MCF 10A (cell line): ENCODE measurements around the gene GPSM1. TPM values are rescaled to one million over a fixed set of nuclear protein-coding genes. Genes with fewer than 3 reads are reported as not detected.

Source experiments
- BruUV-seq: library from RNA; stranded (reverse); fragments of 400-500 nt; replicated peaks from 2 replicates; lab custom pipeline; 2021; lab: Mats Ljungman, UMichigan
- CTCF ChIA-PET: fragments of 300-600 bp; sonication (Branson Sonifier 250); formaldehyde crosslinking; extraction: SDS; loops from one replicate; lab custom pipeline; 2021; ENCODE audit warnings: antibody characterized with exemption, inconsistent platforms; lab: Yijun Ruan, JAX
- POLR2A ChIA-PET: fragments of 300-600, 350-650 bp; sonication (Branson Sonifier 250); formaldehyde crosslinking; extraction: SDS; loops from one replicate; lab custom pipeline; 2020; ENCODE audit warnings: antibody characterized with exemption, inconsistent platforms; lab: Yijun Ruan, JAX
- DNase-seq: peaks from one replicate; pipeline ENCODE4 v3.0.0-alpha.2; 2018; ENCODE audit not compliant: unreplicated experiment
- H3K27ac Mint-ChIP-seq: one replicate; pipeline ENCODE4 v1.8.0; 2022; ENCODE audit warnings: mild to moderate bottlenecking, low read depth, mixed read lengths; ENCODE audit not compliant: unreplicated experiment
- H3K27me3 Mint-ChIP-seq: one replicate; pipeline ENCODE4 v1.8.0; 2022; ENCODE audit warnings: mixed read lengths; ENCODE audit not compliant: insufficient read depth, unreplicated experiment
- H3K36me3 Mint-ChIP-seq: one replicate; pipeline ENCODE4 v1.8.0; 2022; ENCODE audit warnings: mild to moderate bottlenecking, moderate library complexity, mixed read lengths; ENCODE audit not compliant: insufficient read depth, unreplicated experiment
- H3K4me1 Mint-ChIP-seq: one replicate; pipeline ENCODE4 v1.8.0; 2022; ENCODE audit warnings: mixed read lengths; ENCODE audit not compliant: insufficient read depth, unreplicated experiment
- H3K4me3 Mint-ChIP-seq: one replicate; pipeline ENCODE4 v1.8.0; 2022; ENCODE audit warnings: mild to moderate bottlenecking, moderate library complexity, mixed read lengths; ENCODE audit not compliant: unreplicated experiment
- H3K9me3 Mint-ChIP-seq: one replicate; pipeline ENCODE4 v1.8.0; 2022; ENCODE audit warnings: mixed read lengths; ENCODE audit not compliant: unreplicated experiment
- intact Hi-C: fragments of 100-400 bp; cut with micrococcal nuclease; formaldehyde crosslinking; loops from 2 replicates; pipeline ENCODE4 v1.14.1; 2022
- total RNA-seq: library from RNA; stranded (reverse); gene quantifications from 2 replicates; pipeline ENCODE4 v1.2.3, GENCODE V29; 2022
- TF ChIP-seq, protein P1 (sequence below): fragments of 200-600 bp; IDR thresholded peaks from one replicate; pipeline ENCODE4 v1.8.0; 2022; ENCODE audit warnings: antibody characterized with exemption, mild to moderate bottlenecking; ENCODE audit not compliant: unreplicated experiment

GPSM1 gene
- total RNA-seq, 1 experiment from 2014 or later: 15.5 TPM

DNA sequence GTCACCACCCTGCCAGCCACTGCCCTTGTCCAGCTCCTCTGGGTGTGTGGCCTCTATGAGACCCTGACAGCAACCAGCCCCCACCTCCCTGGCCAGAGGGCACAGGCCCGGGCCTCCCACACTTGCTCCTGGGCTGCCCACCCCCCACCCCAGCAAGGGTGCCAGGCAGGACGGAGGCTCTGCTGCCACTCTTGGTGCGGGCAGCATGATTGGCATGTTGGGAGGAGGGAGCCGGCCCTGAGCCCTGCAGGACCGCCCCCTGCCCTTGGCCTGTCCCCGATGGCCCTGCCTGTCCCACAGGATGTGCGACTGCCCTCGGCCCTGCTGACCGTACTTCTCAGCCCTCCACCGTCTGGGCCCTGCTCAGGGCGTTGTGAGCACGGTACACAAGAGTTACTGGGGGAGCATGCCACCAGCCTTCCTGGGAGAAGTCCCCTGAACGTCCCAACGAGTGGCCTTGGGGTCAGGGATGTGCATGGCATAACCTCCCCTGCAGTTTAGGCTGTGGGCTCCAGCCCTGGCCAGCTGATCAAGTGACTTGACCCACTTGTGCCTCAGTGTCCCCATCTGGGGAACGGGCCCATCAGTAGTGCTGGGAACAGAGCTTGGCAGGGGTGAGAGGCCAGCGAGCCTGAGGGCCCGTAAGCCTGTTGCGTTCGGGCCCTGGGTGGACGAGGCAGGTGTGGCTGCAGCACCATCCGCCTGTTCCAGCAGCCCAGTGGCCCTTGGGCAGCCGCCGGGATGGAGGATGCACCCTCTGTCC is 16.0 kb downstream of the GPSM1 start:
- Mint-ChIP-seq H3K36me3 (peaks cover 6% of the 10 kb centered on the region), H3K27ac (no peak overlapping the region), H3K27me3 (no peaks in the 10 kb centered on the region), H3K9me3 (no peaks in the 10 kb centered on the region), H3K4me1 (no peaks in the 10 kb centered on the region), H3K4me3 (no peak overlapping the region)
- intact Hi-C loops: no loop called here
- TF ChIP-seq, protein P1, sequence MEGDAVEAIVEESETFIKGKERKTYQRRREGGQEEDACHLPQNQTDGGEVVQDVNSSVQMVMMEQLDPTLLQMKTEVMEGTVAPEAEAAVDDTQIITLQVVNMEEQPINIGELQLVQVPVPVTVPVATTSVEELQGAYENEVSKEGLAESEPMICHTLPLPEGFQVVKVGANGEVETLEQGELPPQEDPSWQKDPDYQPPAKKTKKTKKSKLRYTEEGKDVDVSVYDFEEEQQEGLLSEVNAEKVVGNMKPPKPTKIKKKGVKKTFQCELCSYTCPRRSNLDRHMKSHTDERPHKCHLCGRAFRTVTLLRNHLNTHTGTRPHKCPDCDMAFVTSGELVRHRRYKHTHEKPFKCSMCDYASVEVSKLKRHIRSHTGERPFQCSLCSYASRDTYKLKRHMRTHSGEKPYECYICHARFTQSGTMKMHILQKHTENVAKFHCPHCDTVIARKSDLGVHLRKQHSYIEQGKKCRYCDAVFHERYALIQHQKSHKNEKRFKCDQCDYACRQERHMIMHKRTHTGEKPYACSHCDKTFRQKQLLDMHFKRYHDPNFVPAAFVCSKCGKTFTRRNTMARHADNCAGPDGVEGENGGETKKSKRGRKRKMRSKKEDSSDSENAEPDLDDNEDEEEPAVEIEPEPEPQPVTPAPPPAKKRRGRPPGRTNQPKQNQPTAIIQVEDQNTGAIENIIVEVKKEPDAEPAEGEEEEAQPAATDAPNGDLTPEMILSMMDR: no peak
- CTCF ChIA-PET: no interaction called here
- BruUV-seq: no TSS peak
- POLR2A ChIA-PET: interaction anchor here (0.5 to 1.0 kb wide), 2 partner anchors 20 to 343 kb away, joined by 3 to 4 read pairs; no protein-coding TSS in a partner anchor
- DNase-seq: no peak

DNA sequence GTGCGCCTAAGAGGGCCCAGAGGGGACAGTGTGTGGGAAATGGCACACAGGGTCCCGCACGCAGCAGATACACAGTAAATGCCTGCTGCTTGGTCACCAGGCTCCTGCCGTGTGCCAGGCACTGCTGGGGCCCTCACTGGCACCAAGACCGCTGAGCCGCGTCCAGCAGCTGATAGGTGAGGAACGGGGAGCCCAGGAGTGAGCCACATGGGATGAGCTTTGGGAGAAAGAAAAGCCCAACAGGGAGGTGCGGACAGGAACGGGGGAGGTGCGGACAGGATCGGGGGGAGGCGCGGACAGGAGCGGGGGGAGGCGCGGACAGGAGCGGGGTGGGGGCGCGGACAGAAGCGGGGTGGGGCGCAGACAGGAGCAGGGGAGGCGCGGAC is 16.5 kb downstream of the GPSM1 start:
- no peaks in the 10 kb centered on the region for H3K27me3 Mint-ChIP-seq
- BruUV-seq: no TSS peak
- DNase-seq: no peak
- no peaks in the 10 kb centered on the region for H3K4me1 Mint-ChIP-seq
- ChIA-PET POLR2A (no interaction called here), CTCF (no interaction called here)
- H3K9me3 Mint-ChIP-seq: no peaks in the 10 kb centered on the region
- intact Hi-C loops: no loop called here
- no peak overlapping the region for H3K4me3 Mint-ChIP-seq
- no peak overlapping the region for H3K27ac Mint-ChIP-seq
- peaks cover 3% of the 10 kb centered on the region for H3K36me3 Mint-ChIP-seq
- TF ChIP-seq, protein P1: no peak

- H3K4me1 Mint-ChIP-seq: no peaks in the 10 kb centered on the region
- H3K9me3 Mint-ChIP-seq: no peaks in the 10 kb centered on the region
- BruUV-seq: no TSS peak
- TF ChIP-seq, protein P1: no peak
- H3K4me3 Mint-ChIP-seq: no peak overlapping the region
- POLR2A ChIA-PET: no interaction called here
- CTCF ChIA-PET: interaction anchor here (1.5 kb wide), 1 partner anchor 19 kb away, joined by 6 read pairs; the partner anchor contains the start of gene DNLZ
- intact Hi-C loops: no loop called here
- no peaks in the 10 kb centered on the region for H3K36me3 Mint-ChIP-seq
- H3K27ac Mint-ChIP-seq: no peak overlapping the region
- H3K27me3 Mint-ChIP-seq: no peaks in the 10 kb centered on the region
- no peak for DNase-seq
These were observed 17.4 kb downstream of the GPSM1 start for GRCh38 chr9:136344544-136345280.
